CD4-positive, alpha-beta T cell treated with Interleukin-4 for 4 hours (primary cell): ENCODE data around the gene TMEM45A.
"Not testable (repeated sequence)": the region's sequence is repeated elsewhere in the genome, so short reads cannot be mapped to it uniquely, and the experiment has no call there.

Experiments used
- DNase-seq: peaks from one replicate; pipeline ENCODE4 v3.0.0-alpha.2; 2020

The TMEM45A gene

DNA sequence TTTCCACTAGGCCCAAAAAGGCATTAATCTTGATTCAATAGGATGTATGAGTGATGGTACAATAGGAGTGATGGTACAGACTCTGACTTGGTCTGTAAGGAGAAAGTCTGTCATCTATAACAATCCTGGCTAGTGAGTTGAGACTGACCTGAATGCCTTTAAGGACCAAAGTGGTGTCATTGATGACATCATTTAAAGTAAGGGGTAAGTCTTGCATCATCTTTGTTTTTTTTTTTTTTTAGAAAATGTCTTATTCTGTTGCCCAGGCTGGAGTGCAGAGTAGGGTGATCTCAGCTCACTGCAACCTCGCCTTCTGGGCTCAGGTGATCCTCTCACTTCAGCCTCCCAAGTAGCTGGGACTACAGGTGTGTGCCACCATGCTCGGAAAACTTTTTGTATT lies 5.6 kb upstream of the TMEM45A start:
- no peak for DNase-seq

DNA sequence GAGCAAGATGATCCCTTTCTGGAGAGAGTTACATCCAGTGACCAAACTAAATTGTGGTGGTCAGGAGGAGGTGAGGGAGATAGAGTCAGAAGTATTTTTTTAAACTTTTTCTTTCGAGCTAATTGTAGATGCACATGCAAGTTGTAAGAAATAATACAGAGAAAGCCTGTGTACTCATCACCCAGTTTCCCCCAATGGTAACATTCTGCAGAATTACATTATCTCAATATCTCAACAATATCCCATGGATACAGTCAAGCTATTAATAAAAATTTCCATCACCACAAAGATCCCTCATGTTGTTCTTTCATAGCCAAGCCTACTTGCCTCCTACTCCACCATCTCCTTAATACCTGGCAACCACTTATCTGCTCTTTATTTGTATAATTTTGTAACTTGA lies 3.3 kb upstream of the TMEM45A start:
- DNase-seq = no peak

DNA sequence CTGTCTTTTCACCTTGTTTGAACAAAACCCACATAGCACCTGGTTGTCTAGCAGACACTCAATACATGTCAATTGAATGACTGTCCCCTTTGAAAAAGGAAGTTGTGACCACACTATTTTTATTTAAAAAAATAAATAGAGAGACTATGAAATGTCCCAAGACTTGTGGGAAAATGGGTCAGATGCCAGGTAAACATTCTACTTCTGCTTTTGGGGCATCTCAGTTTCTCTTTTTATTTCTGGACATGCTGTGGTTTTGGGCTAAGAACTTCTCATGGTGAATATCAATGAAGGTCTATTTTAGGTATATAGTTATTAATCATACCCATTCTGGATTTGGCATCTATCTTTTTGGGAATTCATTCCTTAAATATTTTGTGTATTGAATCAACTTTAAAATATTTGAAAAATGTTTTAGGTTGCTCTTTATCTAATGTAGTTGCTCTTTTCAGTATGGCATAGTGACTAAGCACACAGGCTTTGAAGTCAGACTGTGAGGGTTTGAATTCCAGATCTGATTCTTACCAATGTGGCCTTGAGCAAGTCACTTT lies 4.4 kb downstream of the TMEM45A start:
- no peak for DNase-seq

DNA sequence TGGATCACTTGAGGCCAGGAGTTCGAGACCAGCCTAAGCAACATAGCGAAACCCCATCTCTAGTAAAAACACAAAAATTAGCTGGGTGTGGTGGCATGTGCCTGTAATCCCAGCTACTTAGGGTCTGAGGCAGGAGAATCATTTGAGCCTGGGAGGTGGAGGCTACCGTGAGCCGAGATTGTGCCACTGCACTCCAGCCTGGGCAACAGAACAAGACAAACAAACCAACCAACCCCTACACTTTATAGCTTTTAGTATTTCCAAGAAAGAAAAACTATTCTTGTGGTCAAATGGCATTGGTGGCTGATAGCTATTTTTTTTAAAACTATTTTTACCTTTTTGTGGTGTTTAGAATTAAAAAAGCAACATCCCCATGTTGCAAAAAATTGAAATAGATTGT lies 7.2 kb downstream of the TMEM45A start:
- DNase-seq = no peak

DNA sequence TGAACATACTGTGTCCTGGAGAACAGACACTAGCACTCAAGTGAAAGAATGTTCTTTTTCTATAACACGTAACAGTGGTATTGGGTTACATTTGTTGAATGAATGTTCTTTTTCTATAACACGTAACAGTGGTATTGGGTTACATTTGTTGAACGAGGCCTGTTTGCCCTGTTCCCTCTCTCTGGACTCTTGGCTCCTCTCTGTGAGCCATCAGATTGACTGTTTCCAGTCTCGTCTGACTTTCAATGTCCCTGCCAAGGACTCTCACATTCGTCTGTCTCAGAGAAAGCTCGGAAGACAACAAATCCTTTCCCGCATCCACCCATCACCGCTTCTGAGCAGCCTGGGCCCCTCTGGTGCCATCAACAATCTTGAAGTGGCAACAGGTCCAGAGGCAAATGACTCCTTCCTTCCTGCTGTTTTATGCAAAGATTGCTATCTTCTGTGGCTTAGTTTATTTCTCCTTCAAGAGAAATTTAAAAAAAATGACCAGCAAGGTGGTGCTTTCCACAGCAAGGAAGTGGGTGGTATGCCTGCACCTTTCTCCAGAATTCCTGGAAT lies 8.0 kb downstream of the TMEM45A start:
- DNase-seq = no peak

DNA sequence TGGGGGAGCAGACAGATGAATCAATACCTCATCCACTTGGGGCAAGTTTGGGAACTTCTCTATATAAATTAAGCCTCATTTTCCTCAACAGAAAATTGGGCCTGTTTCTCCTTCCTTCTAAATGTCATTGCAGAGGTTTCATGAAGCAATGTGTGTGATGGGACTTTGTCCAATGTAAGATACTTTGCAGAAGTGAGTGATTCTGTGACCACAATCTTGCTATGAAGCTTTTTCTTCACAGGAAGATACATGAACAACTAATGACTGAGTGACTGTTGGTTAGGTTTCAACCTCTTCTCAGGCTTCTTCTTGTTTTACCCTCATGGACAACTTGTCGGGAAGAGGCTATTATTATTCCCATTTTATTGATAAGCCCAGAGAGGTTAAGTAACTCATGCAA lies 11.0 kb downstream of the TMEM45A start:
- DNase-seq = no peak

DNA sequence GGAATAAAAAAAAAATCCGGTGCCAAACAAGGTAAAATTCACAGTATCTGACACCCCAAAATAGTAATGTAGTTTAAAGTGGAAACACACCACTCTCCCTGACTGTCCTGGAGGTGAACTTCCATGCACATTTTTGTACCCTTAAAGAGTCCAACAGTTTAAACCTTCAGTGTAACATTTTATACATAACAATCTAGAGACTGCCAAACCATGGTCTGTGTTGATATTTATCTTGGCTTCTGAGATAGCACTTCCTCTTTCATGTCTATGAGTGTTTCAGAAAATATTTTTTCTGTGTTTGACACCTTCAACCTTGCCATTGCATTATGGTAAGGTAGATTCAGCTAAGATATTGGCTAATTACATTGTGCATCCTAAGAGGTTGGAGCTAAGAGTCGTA lies 13.9 kb downstream of the TMEM45A start:
- DNase-seq = no peak

DNA sequence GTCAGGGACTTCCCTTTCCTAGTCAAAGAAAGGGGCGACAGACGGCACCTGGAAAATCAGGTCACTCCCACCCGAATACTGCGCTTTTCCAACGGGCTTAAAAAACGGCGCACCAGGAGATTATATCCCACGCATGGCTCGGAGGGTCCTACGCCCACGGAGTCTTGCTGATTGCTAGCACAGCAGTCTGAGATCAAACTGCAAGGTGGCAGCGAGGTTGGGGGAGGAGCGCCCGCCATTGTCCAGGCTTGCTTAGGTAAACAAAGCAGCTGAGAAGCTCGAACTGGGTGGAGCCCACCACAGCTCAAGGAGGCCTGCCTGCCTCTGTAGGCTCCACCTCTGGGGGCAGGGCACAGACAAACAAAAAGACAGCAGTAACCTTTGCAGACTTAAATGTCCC lies 17.4 kb downstream of the TMEM45A start:
- not testable (repeated sequence) for DNase-seq

DNA sequence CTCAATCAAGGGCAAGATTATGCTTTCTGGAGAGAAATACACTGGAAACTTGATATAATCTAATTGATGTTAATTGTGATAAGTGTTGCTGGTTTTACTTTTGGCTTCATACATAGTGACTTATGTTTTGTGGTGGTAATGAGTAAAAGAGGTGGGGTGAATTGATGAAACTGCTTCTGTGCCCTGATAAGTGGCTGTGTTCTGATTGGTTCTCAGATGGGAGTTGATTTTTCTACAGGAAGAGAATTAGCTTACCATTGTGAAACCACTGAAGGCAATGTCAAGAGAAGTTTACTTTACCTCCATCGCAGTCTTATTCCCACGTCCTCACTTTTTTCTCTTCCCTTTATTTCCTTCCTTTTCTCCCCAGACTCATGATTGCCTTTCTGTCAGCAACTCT lies 23.8 kb downstream of the TMEM45A start:
- DNase-seq = no peak

DNA sequence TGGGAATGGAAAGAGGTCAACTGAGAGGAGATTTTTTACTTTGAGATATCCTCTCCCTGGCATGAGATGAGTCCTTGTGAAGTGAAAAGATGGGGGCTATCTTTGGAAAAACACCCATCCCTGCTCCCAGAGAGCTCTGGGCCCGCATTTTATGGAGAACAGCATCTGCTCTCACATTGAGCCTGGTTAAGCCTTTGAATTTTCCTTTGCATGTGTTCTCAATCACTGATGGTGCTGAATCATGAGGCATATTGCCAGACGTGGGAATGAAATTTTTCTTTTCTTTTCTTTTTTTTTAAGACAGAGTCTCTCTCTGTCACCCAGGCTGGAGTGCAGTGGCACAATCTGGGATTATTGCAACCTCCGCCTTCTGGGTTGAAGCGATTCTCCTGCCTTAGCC lies 24.4 kb downstream of the TMEM45A start:
- DNase-seq = no peak

DNA sequence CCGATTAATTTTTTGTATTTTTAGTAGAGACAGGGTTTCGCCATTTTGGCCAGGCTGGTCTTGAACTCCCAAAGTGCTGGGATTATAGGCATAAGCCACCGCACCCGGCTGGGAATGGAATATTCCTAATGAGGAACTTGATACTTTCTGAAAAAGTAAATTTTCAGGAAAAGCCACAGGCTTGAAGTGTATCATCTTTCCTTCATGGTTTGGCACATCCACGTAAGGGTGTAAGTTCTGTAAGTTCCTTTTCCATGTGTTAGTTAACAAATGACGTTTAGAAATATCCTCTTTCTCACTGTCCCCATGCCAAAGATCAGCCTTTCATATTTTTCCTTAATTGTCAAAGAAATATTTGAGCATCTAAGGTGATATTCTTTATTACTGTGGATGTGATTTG lies 24.9 kb downstream of the TMEM45A start:
- no peak for DNase-seq

DNA sequence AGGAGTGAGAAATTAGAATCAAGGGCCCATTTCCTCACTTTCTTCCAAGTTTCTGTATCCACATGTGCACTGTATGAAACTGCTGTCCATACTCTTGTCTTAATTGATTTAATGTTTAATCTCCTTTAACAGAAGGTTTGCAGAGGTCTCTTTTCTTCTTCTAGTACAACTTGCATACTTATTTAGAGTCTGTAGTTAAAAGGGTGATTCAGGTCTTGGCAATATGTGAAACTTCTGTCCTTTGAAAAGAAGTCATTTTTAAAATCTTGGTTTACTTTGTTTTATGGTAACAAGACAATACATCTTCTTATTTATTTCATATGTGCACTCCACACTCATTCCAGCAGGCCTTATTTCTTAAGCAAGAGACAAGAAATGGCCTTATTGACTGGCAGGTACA lies 25.8 kb downstream of the TMEM45A start:
- no peak for DNase-seq

DNA sequence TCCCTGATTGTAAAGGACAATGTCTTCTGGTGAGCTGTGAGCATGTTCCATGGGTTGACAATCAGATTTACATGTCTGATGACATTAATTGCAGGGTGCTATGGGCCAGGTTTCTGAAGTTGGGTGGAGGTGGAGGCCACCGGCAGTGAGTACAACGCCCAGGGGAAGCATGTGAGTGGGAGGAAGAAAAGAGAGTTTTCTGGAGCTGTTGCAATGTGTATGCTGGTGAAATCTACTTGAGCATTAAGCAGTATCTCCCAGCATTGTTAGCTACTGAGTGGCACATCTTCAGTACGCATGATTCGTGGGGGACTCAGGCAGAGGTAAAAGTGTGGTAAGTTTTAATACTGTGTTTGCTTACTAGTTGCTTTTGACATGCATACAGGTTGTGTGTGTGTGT lies 26.6 kb downstream of the TMEM45A start:
- DNase-seq = no peak

DNA sequence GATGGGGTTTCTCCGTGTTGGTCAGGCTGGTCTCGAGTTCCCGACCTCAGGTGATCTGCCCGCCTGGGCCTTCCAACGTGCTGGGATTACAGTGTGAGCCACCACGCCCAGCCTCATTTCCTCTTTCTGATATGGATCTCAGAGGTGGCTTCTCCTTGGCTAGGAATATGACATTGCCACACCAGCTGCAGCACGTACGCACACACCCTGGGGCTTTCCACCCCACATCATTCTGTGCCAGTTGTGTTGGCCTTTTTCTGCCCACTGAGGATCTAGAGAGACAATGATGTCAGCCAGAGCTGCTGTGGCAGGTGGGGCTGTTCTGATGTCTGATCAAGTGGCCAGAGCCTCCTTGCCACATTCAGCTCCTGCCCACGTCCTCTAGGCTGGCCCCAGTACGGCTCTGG lies 29.0 kb downstream of the TMEM45A start:
- no peak for DNase-seq

DNA sequence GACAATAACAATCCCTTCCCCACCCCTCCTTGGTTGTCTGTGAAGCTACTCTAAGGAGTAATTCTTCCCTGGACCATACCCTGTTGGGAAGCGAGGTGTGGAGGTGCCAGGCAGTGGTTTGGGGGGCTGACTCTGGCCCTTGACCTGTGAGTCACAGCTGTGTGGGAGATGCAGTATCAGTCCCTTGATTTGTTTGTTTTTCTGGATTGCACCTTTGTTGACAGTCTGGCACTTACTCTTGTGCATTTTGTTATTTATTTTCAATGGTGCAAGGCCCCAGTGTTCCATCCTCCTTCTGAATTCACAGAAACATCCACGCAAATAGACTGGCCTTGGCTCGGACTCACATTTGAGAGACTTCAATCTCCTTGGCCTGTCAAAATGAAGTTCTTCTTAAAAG lies 29.7 kb downstream of the TMEM45A start:
- no peak for DNase-seq

DNA sequence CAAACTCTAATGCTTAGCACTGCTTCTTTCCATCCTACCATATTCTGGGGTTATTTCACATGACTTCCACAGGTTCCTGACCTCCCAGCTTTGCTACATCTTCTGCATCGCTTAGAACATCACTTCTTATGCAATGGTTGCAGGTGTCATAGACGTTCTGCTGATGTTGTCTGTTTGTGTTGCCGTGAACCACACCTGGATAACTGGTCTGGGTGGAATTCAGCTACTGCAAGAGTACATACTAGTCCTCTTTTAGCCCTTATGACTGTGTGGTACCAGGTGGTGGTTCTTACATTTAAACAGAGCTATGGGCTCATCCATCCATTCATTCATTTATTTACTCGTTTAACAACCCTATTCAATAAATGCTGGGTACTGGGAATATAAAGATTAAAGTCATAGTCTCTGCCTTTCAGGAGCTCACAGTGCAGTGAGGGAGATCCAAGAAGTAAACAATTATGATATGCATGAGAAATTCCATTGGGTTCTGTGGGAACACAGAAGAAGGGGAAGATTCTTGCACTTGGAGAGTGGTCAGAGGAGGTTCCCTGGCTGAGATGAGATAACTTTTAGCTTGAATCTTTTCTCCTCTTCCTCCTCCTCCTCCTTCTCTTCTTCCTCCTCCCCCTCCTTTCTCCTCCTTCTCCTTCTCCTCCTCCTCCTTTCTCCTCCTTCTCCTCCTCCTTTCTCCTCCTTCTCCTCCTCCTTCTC lies 30.8 kb downstream of the TMEM45A start:
- DNase-seq = no peak

DNA sequence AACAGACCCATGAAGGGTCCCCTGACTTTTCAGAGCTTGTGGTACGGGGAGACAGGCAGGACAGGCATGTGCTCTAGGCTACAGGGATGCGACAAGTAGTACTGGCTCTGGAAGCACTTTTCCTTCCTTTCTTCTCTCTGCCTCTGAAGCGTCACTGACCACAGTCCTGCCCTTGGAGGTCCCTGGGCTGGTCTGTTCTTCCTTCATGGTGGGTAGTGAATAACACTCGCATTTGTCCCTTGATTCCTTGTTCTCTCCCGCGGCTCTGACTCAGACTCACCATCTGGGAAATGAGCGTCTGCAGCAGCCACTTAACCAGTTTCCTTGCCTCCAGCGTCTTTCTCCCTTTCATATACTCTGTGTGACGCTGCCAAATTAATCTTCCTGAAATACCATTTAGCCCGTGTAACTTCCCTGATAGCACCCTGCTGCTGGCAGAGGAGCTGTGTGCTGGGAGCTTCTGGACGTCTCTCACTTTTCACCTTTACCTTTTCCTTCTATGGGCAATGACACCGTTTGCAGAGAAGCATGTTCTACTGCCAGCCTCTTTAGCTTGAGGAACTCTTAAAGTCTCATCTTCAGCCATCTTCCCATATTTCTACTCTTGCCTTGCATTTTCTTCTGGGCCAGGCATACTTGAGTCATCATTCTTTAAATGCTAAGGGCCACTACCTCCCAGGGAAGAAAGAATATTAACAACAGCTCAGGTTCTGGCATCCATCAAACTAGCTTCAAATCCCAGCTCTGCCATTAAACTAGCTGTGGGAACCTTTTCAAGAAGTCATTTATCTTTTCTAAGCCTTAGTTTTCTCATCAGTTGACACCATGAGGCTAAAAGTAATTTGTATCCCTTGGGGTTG lies 33.6 kb downstream of the TMEM45A start:
- no peak for DNase-seq

DNA sequence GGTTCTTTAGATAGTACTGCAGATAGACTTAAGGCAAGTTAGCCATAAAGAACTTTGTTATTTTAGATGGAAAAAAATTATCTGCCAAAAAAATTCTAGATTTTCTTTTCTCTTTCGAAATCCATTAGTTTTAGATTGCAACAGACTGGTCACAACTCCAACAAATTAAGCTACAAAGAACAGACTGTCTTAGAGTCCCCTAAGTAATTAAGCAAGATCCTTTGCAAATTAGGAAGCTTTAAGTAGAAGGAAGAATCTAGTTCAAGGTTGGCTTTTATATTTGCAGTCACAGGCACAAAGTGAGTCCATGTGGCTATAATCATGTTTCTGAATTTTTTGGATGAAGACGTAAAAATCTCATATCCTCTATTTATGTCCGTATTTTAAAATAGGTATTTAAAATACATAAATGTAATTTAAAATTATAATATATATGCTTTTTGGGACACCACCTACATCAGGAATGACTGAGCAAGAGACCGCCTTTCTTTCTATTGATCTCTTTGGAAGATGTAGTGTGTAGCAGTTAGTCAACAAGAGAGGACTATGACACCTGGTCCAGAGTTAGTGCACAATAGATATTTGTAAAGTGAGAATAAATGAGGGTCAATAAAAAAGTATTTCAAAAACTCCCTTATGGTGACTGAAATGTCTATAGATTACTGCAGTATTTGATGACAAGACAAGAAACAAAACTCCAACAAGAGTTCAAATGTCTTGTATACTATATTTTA lies 34.4 kb downstream of the TMEM45A start:
- DNase-seq = no peak

DNA sequence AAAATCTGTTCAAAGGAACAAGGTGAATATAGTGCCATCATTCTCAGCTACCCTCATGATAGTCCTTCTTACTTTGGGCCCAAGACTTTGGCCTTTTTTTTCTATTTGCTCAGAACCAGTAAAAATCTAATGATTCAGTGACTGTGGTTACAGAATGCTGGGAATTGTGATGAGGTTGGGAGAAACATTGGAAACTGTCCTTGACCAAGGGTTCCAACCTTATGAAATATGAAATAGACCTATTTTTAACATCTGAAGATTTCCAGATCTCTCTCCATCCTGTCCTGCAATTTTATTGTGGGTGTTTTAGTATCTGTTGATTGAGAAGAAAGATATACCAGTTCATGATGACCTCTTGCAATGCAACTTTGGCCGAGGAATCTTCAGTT lies 34.9 kb downstream of the TMEM45A start:
- no peak for DNase-seq

DNA sequence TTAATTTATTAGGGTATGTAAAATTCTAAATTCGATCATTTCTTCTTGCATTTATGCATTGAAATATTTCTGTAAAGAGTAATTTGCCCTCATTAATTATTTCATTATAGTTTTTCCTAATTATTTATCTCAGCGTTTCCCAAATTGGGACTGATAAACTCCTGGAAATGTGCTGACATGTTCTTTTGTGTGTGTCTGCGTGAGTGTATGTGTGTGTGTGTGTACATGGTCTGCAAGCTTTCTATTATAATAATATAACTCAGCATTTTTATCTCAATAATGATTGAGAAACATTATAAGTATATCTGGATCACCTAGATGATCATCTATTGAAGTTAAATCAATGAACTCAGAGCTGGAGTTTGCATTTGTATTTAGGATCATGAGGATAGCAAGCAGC lies 38.7 kb downstream of the TMEM45A start:
- DNase-seq = no peak

DNA sequence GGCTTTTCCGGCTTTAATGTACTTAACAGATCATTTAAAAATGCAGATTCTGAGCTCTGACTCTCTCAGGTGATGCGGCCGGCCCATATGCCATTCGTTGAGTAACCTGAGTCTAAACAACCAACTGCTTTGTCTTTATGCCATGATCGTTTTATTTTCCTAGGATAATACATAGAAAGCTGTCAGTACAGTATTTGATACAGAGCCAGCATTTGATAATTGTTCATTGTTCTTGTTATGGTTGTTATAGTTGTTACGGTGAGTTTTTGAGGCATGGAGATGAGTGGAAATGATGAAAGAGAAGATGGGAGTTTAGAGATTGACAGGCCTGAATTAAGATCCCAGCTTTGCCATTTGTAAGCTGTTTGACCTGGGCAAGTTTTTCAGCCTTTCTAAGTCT lies 40.0 kb downstream of the TMEM45A start:
- no peak for DNase-seq

DNA sequence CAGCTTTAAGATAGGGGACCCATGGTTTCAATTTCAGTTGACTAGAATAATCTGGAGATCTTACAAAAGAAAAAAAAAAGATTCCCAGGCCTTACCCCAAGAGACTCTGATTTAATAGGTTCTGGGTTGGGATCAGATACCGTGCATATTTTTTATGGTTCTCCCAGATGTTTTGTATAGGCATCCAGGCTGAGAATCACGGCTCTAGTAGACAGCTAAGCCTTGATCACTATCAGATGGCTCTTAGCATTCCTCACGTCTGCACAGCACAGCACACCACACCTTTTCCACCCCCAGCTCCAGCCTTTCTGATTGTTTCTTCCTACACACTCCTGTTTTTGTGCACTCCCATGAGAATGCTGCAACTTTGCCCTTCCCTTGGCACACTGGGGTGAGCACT lies 40.8 kb downstream of the TMEM45A start:
- DNase-seq = no peak

DNA sequence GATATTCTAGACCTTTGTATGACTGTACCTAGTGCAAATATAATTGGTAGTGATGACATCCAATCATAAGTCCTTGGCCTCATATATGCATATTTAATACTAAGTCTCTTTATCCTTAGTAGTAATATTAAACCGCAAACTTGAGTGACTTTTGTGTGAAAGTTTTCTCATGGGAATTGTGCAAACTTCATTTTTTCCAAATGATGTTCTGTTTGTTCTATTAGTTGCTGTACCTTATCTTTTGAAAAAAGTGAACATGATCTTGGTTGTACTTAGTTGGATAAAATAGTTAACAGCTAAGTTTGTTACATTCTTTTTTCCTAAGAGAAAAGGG lies 43.2 kb downstream of the TMEM45A start:
- DNase-seq = no peak
